Measurements from ENCODE around the gene TRIM7.

Gene TRIM7

GRCh38 chr5:181152406-181152805 lies 52.6 kb downstream of the TRIM7 start:
- Histone ChIP-seq H3K27ac (ENCODE audit: low read length, poor library complexity, severe bottlenecking) (peak overlapping the region; percentile 15), H3K27me3 (ENCODE audit: control insufficient read depth in 1 of 2, insufficient read depth in 1 of 2, low read length in 2 of 2) (peaks cover 23 to 69% of the 10 kb centered on the region in 2 experiments), H3K9ac (ENCODE audit: low read length) (no peak overlapping the region), H2BK12ac (ENCODE audit: low read length in 2 of 2) (no peak overlapping the region), H4K8ac (ENCODE audit: low read length) (no peak overlapping the region), H3K4me1 (ENCODE audit: control insufficient read depth, insufficient read depth, low read depth, low read length) (peaks cover 5% of the 10 kb centered on the region), H2AK5ac (ENCODE audit: low read length, severe bottlenecking) (no peak overlapping the region), H3K14ac (ENCODE audit: low read length in 2 of 2) (no peak overlapping the region), H2AFZ (ENCODE audit: low read depth, low read length) (no peak overlapping the region), H3K79me1 (replicated peaks; ENCODE audit: low read length, poor library complexity, severe bottlenecking) (no peaks in the 10 kb centered on the region), H2BK15ac (ENCODE audit: low read depth, poor library complexity, severe bottlenecking) (no peak overlapping the region), H2BK120ac (ENCODE audit: low read depth, low read length) (no peak overlapping the region), H3K36me3 (ENCODE audit: control insufficient read depth in 1 of 2, insufficient read depth in 2 of 2, low read depth in 1 of 2, low read length in 2 of 2) (no peaks in the 10 kb centered on the region), H3K23ac (ENCODE audit: low read length in 2 of 2) (no peak overlapping the region), H3K18ac (ENCODE audit: low read depth in 1 of 2, low read length in 2 of 2) (no peak overlapping the region), H2BK5ac (ENCODE audit: low read depth, low read length, poor library complexity, severe bottlenecking) (no peak overlapping the region), H3K9me3 (ENCODE audit: control insufficient read depth, low read length) (no peaks in the 10 kb centered on the region), H3K4me2 (ENCODE audit: low read length, poor library complexity, severe bottlenecking) (no peak overlapping the region), H3K4me3 (ENCODE audit: insufficient read depth in 1 of 2, low read depth in 1 of 2, low read length in 2 of 2) (no peak overlapping the region), H4K91ac (ENCODE audit: low read length) (no peak overlapping the region), H3K4ac (ENCODE audit: low read depth in 1 of 2, low read length in 2 of 2) (no peak overlapping the region)
- 62% methylated on average over 9 of the region's 9 CpGs for WGBS
- peak; percentile 37 for DNase-seq

DNA sequence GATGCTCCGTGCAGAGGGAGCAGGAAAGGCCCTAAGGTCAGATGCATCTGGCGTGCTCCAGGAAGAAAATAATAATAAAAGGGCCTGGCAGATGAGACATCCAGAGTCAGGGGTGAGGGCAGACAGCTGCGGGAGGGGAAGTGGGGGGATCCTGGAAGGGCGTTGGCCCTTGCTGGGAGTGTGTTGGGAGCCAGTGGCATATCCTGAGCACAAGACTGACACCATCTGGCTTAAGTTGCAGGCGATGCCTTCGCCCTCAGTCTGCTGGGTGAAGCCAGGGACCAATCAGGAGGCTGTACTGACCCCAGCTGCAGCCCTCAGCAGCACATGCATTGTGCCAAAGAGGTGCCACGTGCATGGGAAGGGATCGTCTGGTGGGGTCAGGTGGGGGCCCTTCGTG lies 53.9 kb downstream of the TRIM7 start:
- Histone ChIP-seq H3K18ac (ENCODE audit: low read depth in 1 of 2, low read length in 2 of 2) (no peak overlapping the region), H3K14ac (ENCODE audit: low read length in 2 of 2) (no peak overlapping the region), H3K4me2 (ENCODE audit: low read length, poor library complexity, severe bottlenecking) (no peak overlapping the region), H3K4ac (ENCODE audit: low read depth in 1 of 2, low read length in 2 of 2) (no peak overlapping the region), H2BK12ac (ENCODE audit: low read length in 2 of 2) (no peak overlapping the region), H3K27me3 (ENCODE audit: control insufficient read depth in 1 of 2, insufficient read depth in 1 of 2, low read length in 2 of 2) (peaks cover 15 to 66% of the 10 kb centered on the region in 2 experiments), H3K23ac (ENCODE audit: low read length in 2 of 2) (no peak overlapping the region), H3K9ac (ENCODE audit: low read length) (no peak overlapping the region), H2AK5ac (ENCODE audit: low read length, severe bottlenecking) (no peak overlapping the region), H2BK5ac (ENCODE audit: low read depth, low read length, poor library complexity, severe bottlenecking) (no peak overlapping the region), H3K4me3 (ENCODE audit: insufficient read depth in 1 of 2, low read depth in 1 of 2, low read length in 2 of 2) (no peak overlapping the region), H3K79me1 (replicated peaks; ENCODE audit: low read length, poor library complexity, severe bottlenecking) (no peaks in the 10 kb centered on the region), H2BK120ac (ENCODE audit: low read depth, low read length) (no peak overlapping the region), H2BK15ac (ENCODE audit: low read depth, poor library complexity, severe bottlenecking) (no peak overlapping the region), H3K4me1 (ENCODE audit: control insufficient read depth, insufficient read depth, low read depth, low read length) (peaks cover 5% of the 10 kb centered on the region), H2AFZ (ENCODE audit: low read depth, low read length) (no peak overlapping the region), H4K8ac (ENCODE audit: low read length) (no peak overlapping the region), H3K9me3 (ENCODE audit: control insufficient read depth, low read length) (no peaks in the 10 kb centered on the region), H3K36me3 (ENCODE audit: control insufficient read depth in 1 of 2, insufficient read depth in 2 of 2, low read depth in 1 of 2, low read length in 2 of 2) (no peaks in the 10 kb centered on the region), H3K27ac (ENCODE audit: low read length, poor library complexity, severe bottlenecking) (no peak overlapping the region), H4K91ac (ENCODE audit: low read length) (no peak overlapping the region)
- 61% methylated on average over 9 of the region's 9 CpGs for WGBS
- no peak for DNase-seq

- Histone ChIP-seq H3K36me3 (ENCODE audit: control insufficient read depth in 1 of 2, insufficient read depth in 2 of 2, low read depth in 1 of 2, low read length in 2 of 2) (no peaks in the 10 kb centered on the region), H3K14ac (ENCODE audit: low read length in 2 of 2) (peak overlapping the region in 1 of 2 experiments; percentile 39), H3K4ac (ENCODE audit: low read depth in 1 of 2, low read length in 2 of 2) (no peak overlapping the region), H2BK15ac (ENCODE audit: low read depth, poor library complexity, severe bottlenecking) (no peak overlapping the region), H3K4me1 (ENCODE audit: control insufficient read depth, insufficient read depth, low read depth, low read length) (peaks cover 2% of the 10 kb centered on the region), H3K9me3 (ENCODE audit: control insufficient read depth, low read length) (no peaks in the 10 kb centered on the region), H2BK12ac (ENCODE audit: low read length in 2 of 2) (no peak overlapping the region), H4K91ac (ENCODE audit: low read length) (no peak overlapping the region), H2BK120ac (ENCODE audit: low read depth, low read length) (no peak overlapping the region), H2AFZ (ENCODE audit: low read depth, low read length) (no peak overlapping the region), H3K27ac (ENCODE audit: low read length, poor library complexity, severe bottlenecking) (no peak overlapping the region), H2BK5ac (ENCODE audit: low read depth, low read length, poor library complexity, severe bottlenecking) (no peak overlapping the region), H3K27me3 (ENCODE audit: control insufficient read depth in 1 of 2, insufficient read depth in 1 of 2, low read length in 2 of 2) (peaks cover 13 to 57% of the 10 kb centered on the region in 2 experiments), H3K4me3 (ENCODE audit: insufficient read depth in 1 of 2, low read depth in 1 of 2, low read length in 2 of 2) (no peak overlapping the region), H3K79me1 (replicated peaks; ENCODE audit: low read length, poor library complexity, severe bottlenecking) (no peaks in the 10 kb centered on the region), H3K4me2 (ENCODE audit: low read length, poor library complexity, severe bottlenecking) (no peak overlapping the region), H3K18ac (ENCODE audit: low read depth in 1 of 2, low read length in 2 of 2) (no peak overlapping the region), H3K23ac (ENCODE audit: low read length in 2 of 2) (no peak overlapping the region), H4K8ac (ENCODE audit: low read length) (no peak overlapping the region), H3K9ac (ENCODE audit: low read length) (no peak overlapping the region), H2AK5ac (ENCODE audit: low read length, severe bottlenecking) (no peak overlapping the region)
- no peak for DNase-seq
- WGBS = 82% methylated on average over 14 of the region's 14 CpGs
These were observed 54.9 kb downstream of the TRIM7 start for GRCh38 chr5:181149806-181150733.

GRCh38 chr5:181149355-181149754 lies 55.6 kb downstream of the TRIM7 start:
- Histone ChIP-seq H2BK15ac (ENCODE audit: low read depth, poor library complexity, severe bottlenecking) (no peak overlapping the region), H3K36me3 (ENCODE audit: control insufficient read depth in 1 of 2, insufficient read depth in 2 of 2, low read depth in 1 of 2, low read length in 2 of 2) (no peaks in the 10 kb centered on the region), H3K4me2 (ENCODE audit: low read length, poor library complexity, severe bottlenecking) (no peak overlapping the region), H3K4ac (ENCODE audit: low read depth in 1 of 2, low read length in 2 of 2) (no peak overlapping the region), H3K27me3 (ENCODE audit: control insufficient read depth in 1 of 2, insufficient read depth in 1 of 2, low read length in 2 of 2) (peaks cover 13 to 57% of the 10 kb centered on the region in 2 experiments), H3K79me1 (replicated peaks; ENCODE audit: low read length, poor library complexity, severe bottlenecking) (no peaks in the 10 kb centered on the region), H4K91ac (ENCODE audit: low read length) (no peak overlapping the region), H3K9ac (ENCODE audit: low read length) (no peak overlapping the region), H2BK5ac (ENCODE audit: low read depth, low read length, poor library complexity, severe bottlenecking) (no peak overlapping the region), H3K14ac (ENCODE audit: low read length in 2 of 2) (no peak overlapping the region), H2BK12ac (ENCODE audit: low read length in 2 of 2) (no peak overlapping the region), H2AFZ (ENCODE audit: low read depth, low read length) (no peak overlapping the region), H4K8ac (ENCODE audit: low read length) (no peak overlapping the region), H3K23ac (ENCODE audit: low read length in 2 of 2) (no peak overlapping the region), H3K18ac (ENCODE audit: low read depth in 1 of 2, low read length in 2 of 2) (no peak overlapping the region), H3K9me3 (ENCODE audit: control insufficient read depth, low read length) (no peaks in the 10 kb centered on the region), H3K27ac (ENCODE audit: low read length, poor library complexity, severe bottlenecking) (no peak overlapping the region), H3K4me1 (ENCODE audit: control insufficient read depth, insufficient read depth, low read depth, low read length) (peaks cover 2% of the 10 kb centered on the region), H2BK120ac (ENCODE audit: low read depth, low read length) (no peak overlapping the region), H2AK5ac (ENCODE audit: low read length, severe bottlenecking) (no peak overlapping the region), H3K4me3 (ENCODE audit: insufficient read depth in 1 of 2, low read depth in 1 of 2, low read length in 2 of 2) (no peak overlapping the region)
- no peak for DNase-seq
- WGBS = 82% methylated on average over 6 of the region's 6 CpGs
